Urothelium cell line (cell line): ENCODE data around the gene MAGEA8.
"Not testable (repeated sequence)": the region's sequence is repeated elsewhere in the genome, so short reads cannot be mapped to it uniquely, and the experiment has no call there.

Experiments used
- DNase-seq: peaks from one replicate; pipeline ENCODE4 v3.0.0; 2011; ENCODE audit warnings: low spot score, mixed read lengths
- FAIRE-seq: peaks from 2 replicates; lab custom pipeline; 2011; peaks lifted over from hg19 to GRCh38; lab: Jason Lieb, UNC

Gene MAGEA8

GRCh38 chrX:149903889-149904748 lies 23.1 kb downstream of the MAGEA8 start:
- FAIRE-seq (no peak), DNase-seq (no peak)

GRCh38 chrX:149908308-149908707 lies 27.3 kb downstream of the MAGEA8 start:
- DNase-seq: no peak
- no peak for FAIRE-seq

GRCh38 chrX:149908727-149909126 lies 27.7 kb downstream of the MAGEA8 start:
- FAIRE-seq: no peak
- DNase-seq: no peak

GRCh38 chrX:149909324-149910177 lies 28.6 kb downstream of the MAGEA8 start:
- FAIRE-seq: no peak
- no peak for DNase-seq

- DNase-seq (no peak), FAIRE-seq (no peak)
Measured at GRCh38 chrX:149910178-149910695, 29.3 kb downstream of the MAGEA8 start.

- no peak for FAIRE-seq
- DNase-seq: no peak
Measured at GRCh38 chrX:149916745-149917392, 35.9 kb downstream of the MAGEA8 start.

- FAIRE-seq, DNase-seq: not testable (repeated sequence)
Measured at GRCh38 chrX:149923836-149924235, 42.9 kb downstream of the MAGEA8 start.

- FAIRE-seq, DNase-seq: not testable (repeated sequence)
Measured at GRCh38 chrX:149924434-149924833, 43.5 kb downstream of the MAGEA8 start.

GRCh38 chrX:149927245-149927963 lies 46.4 kb downstream of the MAGEA8 start:
- not testable (repeated sequence) for FAIRE-seq, DNase-seq

GRCh38 chrX:149927964-149928258 lies 46.9 kb downstream of the MAGEA8 start:
- not testable (repeated sequence) for FAIRE-seq, DNase-seq

GRCh38 chrX:149928635-149929034 lies 47.7 kb downstream of the MAGEA8 start:
- FAIRE-seq: not testable (repeated sequence)

GRCh38 chrX:149929400-149929799 lies 48.4 kb downstream of the MAGEA8 start, which contains the start of gene HSFX4:
TSS of gene HSFX4 (plus strand) at chrX:149929573. CDS start at chrX:149929645, 72 bp downstream.
- FAIRE-seq, DNase-seq: not testable (repeated sequence)

More at GRCh38 chrX:149928635-149929034, 47.7 kb downstream of the MAGEA8 start:
- DNase-seq: not testable (repeated sequence)

GRCh38 chrX:149931355-149931754 lies 50.4 kb downstream of the MAGEA8 start:
- DNase-seq, FAIRE-seq: not testable (repeated sequence)

- FAIRE-seq, DNase-seq: not testable (repeated sequence)
Measured at GRCh38 chrX:149932150-149932549, 51.2 kb downstream of the MAGEA8 start.

GRCh38 chrX:149932970-149933369 lies 52.0 kb downstream of the MAGEA8 start:
- FAIRE-seq, DNase-seq: not testable (repeated sequence)

- DNase-seq, FAIRE-seq: not testable (repeated sequence)
Measured at GRCh38 chrX:149933547-149933946, 52.6 kb downstream of the MAGEA8 start.
